Naive thymus-derived CD4-positive, alpha-beta T cell (primary cell): Measurements from ENCODE around the gene STK32C. TPM values are rescaled to one million over a fixed set of nuclear protein-coding genes. Genes with fewer than 3 reads are reported as not detected.

Experiments used
- ATAC-seq: fragments of 150-1000 bp; cut with Tn5 transposase; 2 replicates; pipeline ENCODE4 v1.10.0; 2021; ENCODE audit warnings: mild to moderate bottlenecking, moderate library complexity
- CTCF ChIA-PET: fragments of 350-600 bp; sonication (Branson Sonifier 250); formaldehyde crosslinking; loops from one replicate; lab custom pipeline; 2021; ENCODE audit warnings: antibody characterized with exemption; lab: Charles Lee
- POLR2A ChIA-PET: fragments of 350-600 bp; sonication (Branson Sonifier 250); formaldehyde crosslinking; loops from one replicate; lab custom pipeline; 2021; ENCODE audit warnings: antibody characterized with exemption, inconsistent platforms; lab: Charles Lee
- DNase-seq, 9 donors: peaks; one replicate each; pipeline versions ENCODE4 v3.0.0 to v3.0.0-alpha.2; 2020 to 2022; ENCODE audit warnings: mixed read lengths in 1 of 9
- H3K27ac ChIP-seq: one replicate; pipeline ENCODE4 v1.7.0; 2013; ENCODE audit warnings: mild to moderate bottlenecking, low read depth, low read length, moderate library complexity
- H3K27me3 ChIP-seq, 2 donors: one replicate each; pipeline ENCODE4 v1.7.0; 2013; ENCODE audit warnings: low read length in 2 of 2, mild to moderate bottlenecking in 2 of 2, moderate library complexity in 2 of 2; ENCODE audit not compliant: control insufficient read depth in 2 of 2, insufficient read depth in 2 of 2
- H3K36me3 ChIP-seq, 3 experiments: 1 replicate in 2 of 3; 2 replicates in 1 of 3; pipeline ENCODE4 v1.7.0; 2013; ENCODE audit warnings: low read length in 3 of 3, mild to moderate bottlenecking in 3 of 3, moderate library complexity in 1 of 3; ENCODE audit not compliant: insufficient read depth in 3 of 3, control insufficient read depth in 2 of 3
- H3K4me1 ChIP-seq, 2 donors: one replicate each; pipeline ENCODE4 v1.7.0; 2013; ENCODE audit warnings: low read length in 2 of 2, mild to moderate bottlenecking in 2 of 2, moderate library complexity in 1 of 2; ENCODE audit not compliant: control insufficient read depth in 2 of 2, insufficient read depth in 2 of 2
- H3K4me3 ChIP-seq: 2 replicates; pipeline ENCODE4 v1.7.0; 2013; ENCODE audit warnings: mild to moderate bottlenecking, low read length
- H3K9me3 ChIP-seq, 3 experiments: 1 replicate in 2 of 3; 2 replicates in 1 of 3; pipeline ENCODE4 v1.7.0; 2013; ENCODE audit warnings: low read length in 3 of 3; ENCODE audit not compliant: control insufficient read depth in 2 of 3
- H3K27ac Mint-ChIP-seq, 9 donors: one replicate each; pipeline ENCODE4 v1.8.0; 2020 to 2022; ENCODE audit warnings: mixed read lengths in 9 of 9, mild to moderate bottlenecking in 8 of 9, moderate library complexity in 5 of 9, inconsistent platforms in 2 of 9
- H3K27me3 Mint-ChIP-seq, 5 donors: one replicate each; pipeline ENCODE4 v1.8.0; 2021 to 2022; ENCODE audit warnings: mixed read lengths in 5 of 5, mild to moderate bottlenecking in 1 of 5
- H3K36me3 Mint-ChIP-seq, 5 donors: one replicate each; pipeline ENCODE4 v1.8.0; 2020 to 2022; ENCODE audit warnings: mixed read lengths in 5 of 5, mild to moderate bottlenecking in 3 of 5, inconsistent platforms in 1 of 5
- H3K4me1 Mint-ChIP-seq, 7 donors: one replicate each; pipeline ENCODE4 v1.8.0; 2020 to 2022; ENCODE audit warnings: mixed read lengths in 7 of 7, mild to moderate bottlenecking in 3 of 7, inconsistent platforms in 1 of 7
- H3K4me3 Mint-ChIP-seq, 10 donors: one replicate each; pipeline ENCODE4 v1.8.0; 2020 to 2022; ENCODE audit warnings: mild to moderate bottlenecking in 10 of 10, mixed read lengths in 10 of 10, moderate library complexity in 6 of 10, inconsistent platforms in 2 of 10
- H3K9me3 Mint-ChIP-seq, 11 donors: one replicate each; pipeline ENCODE4 v1.8.0; 2020 to 2022; ENCODE audit warnings: mixed read lengths in 11 of 11, mild to moderate bottlenecking in 4 of 11, inconsistent platforms in 1 of 11, moderate library complexity in 1 of 11
- intact Hi-C, 2 donors: fragments of 100-400 bp; cut with micrococcal nuclease; formaldehyde crosslinking; loops; one replicate each; pipeline ENCODE4 v1.15.1; 2023
- polyA plus RNA-seq, 2 donors: library from polyadenylated mRNA; unstranded; fragments of 300-500 nt; fragmentation: Illumina TruSeq; gene quantifications; one replicate each; pipeline ENCODE4 v1.2.3, GENCODE V29; 2021
- total RNA-seq, 6 experiments: library from RNA in 5 of 6; stranded (reverse) in 5 of 6; gene quantifications; 1 replicate in 5 of 6; 2 replicates in 1 of 6; pipeline ENCODE4 v1.2.3 and lab custom pipeline; 2021 to 2026

The STK32C gene
- total and polyA plus RNA-seq, 7 experiments from 2014 or later: 4.6 to 19.4 (median 11.8) TPM

GRCh38 chr10:132253092-132253687 is 54.6 kb downstream of the STK32C start:
- H3K4me3 Mint-ChIP-seq: no peak overlapping the region
- Histone ChIP-seq H3K27me3 (no peaks in the 10 kb centered on the region), H3K27ac (no peak overlapping the region), H3K4me3 (no peak overlapping the region), H3K36me3 (no peaks in the 10 kb centered on the region), H3K9me3 (no peaks in the 10 kb centered on the region), H3K4me1 (no peaks in the 10 kb centered on the region)
- H3K9me3 Mint-ChIP-seq: peaks cover 0 to 2% (median 0%) of the 10 kb centered on the region in 11 donors
- no peak for DNase-seq
- ChIA-PET POLR2A (no interaction called here), CTCF (interaction anchor here (0.7 kb wide), 1 partner anchor 731 kb away, joined by 3 read pairs; no protein-coding TSS in a partner anchor)
- intact Hi-C loops: no loop called here
- no peaks in the 10 kb centered on the region for H3K27me3 Mint-ChIP-seq
- peak overlapping the region in 1 of 9 donors; percentile 36 for H3K27ac Mint-ChIP-seq
- ATAC-seq: no peak
- peaks cover 0 to 18% (median 3%) of the 10 kb centered on the region in 7 donors for H3K4me1 Mint-ChIP-seq
- H3K36me3 Mint-ChIP-seq: no peaks in the 10 kb centered on the region

GRCh38 chr10:132252412-132252811 is 55.3 kb downstream of the STK32C start:
- Mint-ChIP-seq H3K27ac (no peak overlapping the region), H3K9me3 (peaks cover 0 to 2% (median 0%) of the 10 kb centered on the region in 11 donors), H3K4me3 (no peak overlapping the region), H3K27me3 (no peaks in the 10 kb centered on the region), H3K36me3 (no peaks in the 10 kb centered on the region), H3K4me1 (peaks cover 0 to 18% (median 3%) of the 10 kb centered on the region in 7 donors)
- Histone ChIP-seq H3K27me3 (no peaks in the 10 kb centered on the region), H3K27ac (no peak overlapping the region), H3K4me3 (no peak overlapping the region), H3K36me3 (no peaks in the 10 kb centered on the region), H3K9me3 (no peaks in the 10 kb centered on the region), H3K4me1 (no peaks in the 10 kb centered on the region)
- CTCF ChIA-PET: interaction anchor here (0.7 kb wide), 1 partner anchor 732 kb away, joined by 3 read pairs; no protein-coding TSS in a partner anchor
- DNase-seq: no peak
- no peak for ATAC-seq
- intact Hi-C loops: no loop called here
- POLR2A ChIA-PET: no interaction called here

GRCh38 chr10:132251928-132252327 is 55.8 kb downstream of the STK32C start:
- POLR2A ChIA-PET: no interaction called here
- no peak overlapping the region for H3K4me3 Mint-ChIP-seq
- no peak for DNase-seq

GRCh38 chr10:132250481-132251475 is 57.0 kb downstream of the STK32C start:
- Histone ChIP-seq H3K4me3 (no peak overlapping the region), H3K36me3 (no peaks in the 10 kb centered on the region), H3K9me3 (no peaks in the 10 kb centered on the region), H3K27me3 (no peaks in the 10 kb centered on the region), H3K27ac (no peak overlapping the region), H3K4me1 (no peaks in the 10 kb centered on the region)
- CTCF ChIA-PET: no interaction called here
- Mint-ChIP-seq H3K9me3 (no peaks in the 10 kb centered on the region), H3K36me3 (no peaks in the 10 kb centered on the region), H3K27me3 (no peaks in the 10 kb centered on the region), H3K4me1 (peaks cover 0 to 10% (median 3%) of the 10 kb centered on the region in 7 donors), H3K27ac (no peak overlapping the region), H3K4me3 (no peak overlapping the region)
- ATAC-seq (no peak), DNase-seq (no peak)
- POLR2A ChIA-PET: no interaction called here
- intact Hi-C loops: no loop called here

More at GRCh38 chr10:132251928-132252327, 55.8 kb downstream of the STK32C start:
- H3K36me3 ChIP-seq: no peaks in the 10 kb centered on the region
- H3K27ac ChIP-seq: no peak overlapping the region
- no peak for ATAC-seq
- Mint-ChIP-seq H3K9me3 (no peaks in the 10 kb centered on the region), H3K27me3 (no peaks in the 10 kb centered on the region), H3K4me1 (peaks cover 0 to 14% (median 3%) of the 10 kb centered on the region in 7 donors), H3K36me3 (no peaks in the 10 kb centered on the region), H3K27ac (no peak overlapping the region)
- H3K9me3 ChIP-seq: no peaks in the 10 kb centered on the region
- intact Hi-C loops: no loop called here
- no peaks in the 10 kb centered on the region for H3K27me3 ChIP-seq
- H3K4me3 ChIP-seq: no peak overlapping the region
- no peaks in the 10 kb centered on the region for H3K4me1 ChIP-seq
- CTCF ChIA-PET: no interaction called here

GRCh38 chr10:132249824-132250375 is 57.9 kb downstream of the STK32C start:
- ChIA-PET CTCF (no interaction called here), POLR2A (no interaction called here)
- intact Hi-C loops: loop anchor here in 1 of 2 donors (1.0 kb wide), 1 partner anchor 57 kb away; the partner anchor contains the start of gene STK32C
- no peaks in the 10 kb centered on the region for H3K9me3 ChIP-seq
- H3K27ac Mint-ChIP-seq: no peak overlapping the region
- no peaks in the 10 kb centered on the region for H3K27me3 ChIP-seq
- H3K9me3 Mint-ChIP-seq: no peaks in the 10 kb centered on the region
- no peaks in the 10 kb centered on the region for H3K27me3 Mint-ChIP-seq
- H3K27ac ChIP-seq: no peak overlapping the region
- no peak overlapping the region for H3K4me3 Mint-ChIP-seq
- peaks cover 0 to 6% (median 0%) of the 10 kb centered on the region in 7 donors for H3K4me1 Mint-ChIP-seq
- H3K36me3 ChIP-seq: no peaks in the 10 kb centered on the region
- H3K4me1 ChIP-seq: no peaks in the 10 kb centered on the region
- DNase-seq (no peak), ATAC-seq (no peak)
- H3K4me3 ChIP-seq: no peak overlapping the region
- no peaks in the 10 kb centered on the region for H3K36me3 Mint-ChIP-seq

- H3K9me3 Mint-ChIP-seq: no peaks in the 10 kb centered on the region
- H3K36me3 Mint-ChIP-seq: no peaks in the 10 kb centered on the region
- intact Hi-C loops: loop anchor here in 1 of 2 donors (1.0 kb wide), 1 partner anchor 58 kb away; the partner anchor contains the start of gene STK32C
- peak in 1 of 9 donors; percentile 15 for DNase-seq
- H3K4me3 Mint-ChIP-seq: peak overlapping the region in 1 of 10 donors; percentile 54
- POLR2A ChIA-PET: no interaction called here
- Histone ChIP-seq H3K27me3 (no peaks in the 10 kb centered on the region), H3K36me3 (no peaks in the 10 kb centered on the region), H3K4me3 (no peak overlapping the region), H3K27ac (no peak overlapping the region), H3K4me1 (no peaks in the 10 kb centered on the region), H3K9me3 (no peaks in the 10 kb centered on the region)
- H3K27me3 Mint-ChIP-seq: no peaks in the 10 kb centered on the region
- peaks cover 0 to 6% (median 0%) of the 10 kb centered on the region in 7 donors for H3K4me1 Mint-ChIP-seq
- H3K27ac Mint-ChIP-seq: no peak overlapping the region
- peak; percentile 2 for ATAC-seq
- CTCF ChIA-PET: no interaction called here
These were observed 58.5 kb downstream of the STK32C start for GRCh38 chr10:132249226-132249724.
